ENCODE measurements around the gene MIOX.

The MIOX gene

GRCh38 chr22:50505276-50505775 is 18.7 kb downstream of the MIOX start:
- Histone ChIP-seq H2AFZ (ENCODE audit: low read depth) (no peak overlapping the region), H3K4me1 (ENCODE audit: low read depth, poor library complexity, severe bottlenecking) (peaks cover 7% of the 10 kb centered on the region), H3K36me3 (ENCODE audit: insufficient read depth) (no peaks in the 10 kb centered on the region), H3K4me3 (IDR thresholded peaks at IDR 0.05; ENCODE audit: insufficient read depth, low read depth, low read length) (no peak overlapping the region), H4K20me1 (ENCODE audit: insufficient read depth) (no peaks in the 10 kb centered on the region), H3K27ac (no peak overlapping the region), H3K4me2 (no peak overlapping the region), H3K27me3 (ENCODE audit: insufficient read depth, low read depth) (no peaks in the 10 kb centered on the region), H3K79me2 (ENCODE audit: insufficient read depth, low read depth) (peaks cover 28% of the 10 kb centered on the region), H3K9ac (no peak overlapping the region)
- TF ChIP-seq CTCF (conservative IDR thresholded peaks at IDR 0.05; ENCODE audit: low read depth, low read length): no peak

- peaks cover 33% of the 10 kb centered on the region for H3K79me2 ChIP-seq (ENCODE audit: insufficient read depth, low read depth)
- no peak overlapping the region for H3K4me3 ChIP-seq (IDR thresholded peaks at IDR 0.05; ENCODE audit: insufficient read depth, low read depth, low read length)
- H3K36me3 ChIP-seq (ENCODE audit: insufficient read depth): no peaks in the 10 kb centered on the region
- H3K4me2 ChIP-seq: peak overlapping the region; percentile 51; the same call in 1 of the 2 replicates
- H4K20me1 ChIP-seq (ENCODE audit: insufficient read depth): no peaks in the 10 kb centered on the region
- no peak overlapping the region for H3K27ac ChIP-seq
- no peaks in the 10 kb centered on the region for H3K27me3 ChIP-seq (ENCODE audit: insufficient read depth, low read depth)
- H3K4me1 ChIP-seq (ENCODE audit: low read depth, poor library complexity, severe bottlenecking): peaks cover 7% of the 10 kb centered on the region
- H3K9ac ChIP-seq: no peak overlapping the region
- no peak for TF ChIP-seq CTCF (conservative IDR thresholded peaks at IDR 0.05; ENCODE audit: low read depth, low read length)
- no peak overlapping the region for H2AFZ ChIP-seq (ENCODE audit: low read depth)
These were observed 19.3 kb downstream of the MIOX start for GRCh38 chr22:50505776-50506610.

- peak overlapping the region; percentile 39; the same call in 1 of the 2 replicates for H3K9ac ChIP-seq
- peak overlapping the region; percentile 54; the same call in 1 of the 2 replicates for H2AFZ ChIP-seq (ENCODE audit: low read depth)
- H3K4me3 ChIP-seq (IDR thresholded peaks at IDR 0.05; ENCODE audit: insufficient read depth, low read depth, low read length): no peak overlapping the region
- no peak for TF ChIP-seq CTCF (conservative IDR thresholded peaks at IDR 0.05; ENCODE audit: low read depth, low read length)
- no peaks in the 10 kb centered on the region for H4K20me1 ChIP-seq (ENCODE audit: insufficient read depth)
- H3K27me3 ChIP-seq (ENCODE audit: insufficient read depth, low read depth): no peaks in the 10 kb centered on the region
- no peaks in the 10 kb centered on the region for H3K36me3 ChIP-seq (ENCODE audit: insufficient read depth)
- no peak overlapping the region for H3K27ac ChIP-seq
- peaks cover 10% of the 10 kb centered on the region for H3K4me1 ChIP-seq (ENCODE audit: low read depth, poor library complexity, severe bottlenecking)
- H3K79me2 ChIP-seq (ENCODE audit: insufficient read depth, low read depth): peaks cover 37% of the 10 kb centered on the region
- peak overlapping the region; percentile 51 for H3K4me2 ChIP-seq
These were observed 20.2 kb downstream of the MIOX start for GRCh38 chr22:50506611-50507420.

- H2AFZ ChIP-seq (ENCODE audit: low read depth): peak within 1 kb of the TSS; percentile 54; the same call in 1 of the 2 replicates
These were observed 20.8 kb downstream of the MIOX start, which contains the start of gene LMF2 for GRCh38 chr22:50507421-50507990. Gene LMF2 (minus strand): TSS chr22:50507702. CDS start chr22:50507675, 27 bp downstream.

More at GRCh38 chr22:50507421-50507990, 20.8 kb downstream of the MIOX start, which contains the start of gene LMF2:
- Histone ChIP-seq H3K36me3 (ENCODE audit: insufficient read depth) (no peaks in the 10 kb centered on the region), H3K4me1 (ENCODE audit: low read depth, poor library complexity, severe bottlenecking) (peaks cover 13% of the 10 kb centered on the region), H3K9ac (peak within 1 kb of the TSS; percentile 76), H3K27me3 (ENCODE audit: insufficient read depth, low read depth) (no peaks in the 10 kb centered on the region), H3K4me2 (peak within 1 kb of the TSS; percentile 75), H3K79me2 (ENCODE audit: insufficient read depth, low read depth) (peaks cover 44% of the 10 kb centered on the region), H4K20me1 (ENCODE audit: insufficient read depth) (no peaks in the 10 kb centered on the region), H3K4me3 (IDR thresholded peaks at IDR 0.05; ENCODE audit: insufficient read depth, low read depth, low read length) (no peak within 1 kb of the TSS), H3K27ac (peak within 1 kb of the TSS; percentile 63)
- no peak for TF ChIP-seq CTCF (conservative IDR thresholded peaks at IDR 0.05; ENCODE audit: low read depth, low read length)
